Endodermal cell (in vitro differentiated cells): ENCODE results near the gene CNTN6. TPM values are rescaled to one million over a fixed set of nuclear protein-coding genes. Genes with fewer than 3 reads are reported as not detected.

Experiments used
- DNase-seq: peaks from one replicate; pipeline ENCODE4 v3.0.0-alpha.2; 2017
- H3K27ac ChIP-seq: 2 replicates; pipeline ENCODE4 v1.5.1; 2013; ENCODE audit warnings: mild to moderate bottlenecking, low read depth, low read length, moderate library complexity
- H3K27me3 ChIP-seq: 2 replicates; pipeline ENCODE4 v1.6.1; 2013; ENCODE audit warnings: mild to moderate bottlenecking, low read length, moderate library complexity; ENCODE audit not compliant: insufficient read depth, control insufficient read depth, poor library complexity, severe bottlenecking
- H3K36me3 ChIP-seq: 2 replicates; pipeline ENCODE4 v1.7.0; 2013; ENCODE audit warnings: mild to moderate bottlenecking, low read length, moderate library complexity; ENCODE audit not compliant: control insufficient read depth, insufficient read depth
- H3K4me1 ChIP-seq: one replicate; pipeline ENCODE4 v1.7.0; 2013; ENCODE audit warnings: low read length; ENCODE audit not compliant: control insufficient read depth, insufficient read depth
- H3K4me3 ChIP-seq: 2 replicates; pipeline ENCODE4 v1.5.1; 2013; ENCODE audit warnings: mild to moderate bottlenecking, low read length, moderate library complexity
- H3K9ac ChIP-seq: 2 replicates; pipeline ENCODE4 v1.6.1; 2013; ENCODE audit warnings: mild to moderate bottlenecking, low read length, moderate library complexity; ENCODE audit not compliant: poor library complexity, severe bottlenecking; ENCODE audit errors: extremely low read depth
- H3K9me3 ChIP-seq: 2 replicates; pipeline ENCODE4 v1.6.1; 2013; ENCODE audit warnings: mild to moderate bottlenecking, low read length, moderate library complexity; ENCODE audit not compliant: control insufficient read depth
- H3K27ac Mint-ChIP-seq: 2 replicates; pipeline ENCODE4 v1.8.0; 2020; ENCODE audit warnings: mixed read lengths
- H3K27me3 Mint-ChIP-seq: 2 replicates; pipeline ENCODE4 v1.8.0; 2021; ENCODE audit warnings: mild to moderate bottlenecking, mixed read lengths; ENCODE audit not compliant: insufficient read depth
- H3K36me3 Mint-ChIP-seq: 2 replicates; pipeline ENCODE4 v1.8.0; 2020; ENCODE audit warnings: low read depth, mixed read lengths
- H3K4me1 Mint-ChIP-seq: 2 replicates; pipeline ENCODE4 v1.8.0; 2020; ENCODE audit warnings: mixed read lengths
- H3K4me3 Mint-ChIP-seq: 2 replicates; pipeline ENCODE4 v1.8.0; 2020; ENCODE audit warnings: mild to moderate bottlenecking, moderate library complexity, mixed read lengths
- H3K9me3 Mint-ChIP-seq: 2 replicates; pipeline ENCODE4 v1.8.0; 2020; ENCODE audit warnings: mild to moderate bottlenecking, mixed read lengths
- WGBS, 2 experiments: methylation state at CpG; one replicate each; pipeline versions ENCODE4 v1.1.5 to v1.1.7; 2013; ENCODE audit warnings: missing lambda C conversion rate in 2 of 2, mixed read lengths in 1 of 2; ENCODE audit not compliant: insufficient coverage in 1 of 2, insufficient read length in 1 of 2; 5-methylcytosine and 5-hydroxymethylcytosine counted together
- total RNA-seq, 2 donors: library from RNA; stranded (reverse); fragmentation: NEBNext Ultra II Directional in 1 of 2; extraction: Animal tissue kit (Norgen Biotek cat#: 25700) in 1 of 2; gene quantifications; 2 replicates in 1 of 2; 3 replicates in 1 of 2; pipeline ENCODE4 v1.2.1, GENCODE V29; 2021
- TF ChIP-seq, protein P1 (sequence below): fragments of 200-600 bp; sonication (generic); conservative IDR thresholded peaks from 2 replicates; pipeline ENCODE4 v1.5.0; 2021; ENCODE audit warnings: antibody characterized with exemption, mild to moderate bottlenecking

Gene CNTN6
- total RNA-seq, 2 donors from 2014 or later, result 0.31 to 0.51 TPM

- no peak overlapping the region for H3K9ac ChIP-seq
- H3K36me3 ChIP-seq, result no peaks in the 10 kb centered on the region
- Mint-ChIP-seq H3K27ac (no peak overlapping the region), H3K4me1 (peaks cover 15% of the 10 kb centered on the region), H3K4me3 (no peak overlapping the region), H3K9me3 (no peaks in the 10 kb centered on the region), H3K36me3 (no peaks in the 10 kb centered on the region), H3K27me3 (no peaks in the 10 kb centered on the region)
- TF ChIP-seq, protein P1, sequence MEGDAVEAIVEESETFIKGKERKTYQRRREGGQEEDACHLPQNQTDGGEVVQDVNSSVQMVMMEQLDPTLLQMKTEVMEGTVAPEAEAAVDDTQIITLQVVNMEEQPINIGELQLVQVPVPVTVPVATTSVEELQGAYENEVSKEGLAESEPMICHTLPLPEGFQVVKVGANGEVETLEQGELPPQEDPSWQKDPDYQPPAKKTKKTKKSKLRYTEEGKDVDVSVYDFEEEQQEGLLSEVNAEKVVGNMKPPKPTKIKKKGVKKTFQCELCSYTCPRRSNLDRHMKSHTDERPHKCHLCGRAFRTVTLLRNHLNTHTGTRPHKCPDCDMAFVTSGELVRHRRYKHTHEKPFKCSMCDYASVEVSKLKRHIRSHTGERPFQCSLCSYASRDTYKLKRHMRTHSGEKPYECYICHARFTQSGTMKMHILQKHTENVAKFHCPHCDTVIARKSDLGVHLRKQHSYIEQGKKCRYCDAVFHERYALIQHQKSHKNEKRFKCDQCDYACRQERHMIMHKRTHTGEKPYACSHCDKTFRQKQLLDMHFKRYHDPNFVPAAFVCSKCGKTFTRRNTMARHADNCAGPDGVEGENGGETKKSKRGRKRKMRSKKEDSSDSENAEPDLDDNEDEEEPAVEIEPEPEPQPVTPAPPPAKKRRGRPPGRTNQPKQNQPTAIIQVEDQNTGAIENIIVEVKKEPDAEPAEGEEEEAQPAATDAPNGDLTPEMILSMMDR, result no peak
- H3K27me3 ChIP-seq, result no peaks in the 10 kb centered on the region
- 94% methylated on average over 4 of the region's 4 CpGs; no CpG with 5 or more reads in 1 of the 2 experiments for WGBS, 2 experiments
- no peak overlapping the region for H3K27ac ChIP-seq
- H3K4me1 ChIP-seq, result no peaks in the 10 kb centered on the region
- peaks cover 26% of the 10 kb centered on the region for H3K9me3 ChIP-seq
- DNase-seq, result no peak
- H3K4me3 ChIP-seq, result no peak overlapping the region
These were observed 135.5 kb downstream of the CNTN6 start for GRCh38 chr3:1228289-1228688.

DNA sequence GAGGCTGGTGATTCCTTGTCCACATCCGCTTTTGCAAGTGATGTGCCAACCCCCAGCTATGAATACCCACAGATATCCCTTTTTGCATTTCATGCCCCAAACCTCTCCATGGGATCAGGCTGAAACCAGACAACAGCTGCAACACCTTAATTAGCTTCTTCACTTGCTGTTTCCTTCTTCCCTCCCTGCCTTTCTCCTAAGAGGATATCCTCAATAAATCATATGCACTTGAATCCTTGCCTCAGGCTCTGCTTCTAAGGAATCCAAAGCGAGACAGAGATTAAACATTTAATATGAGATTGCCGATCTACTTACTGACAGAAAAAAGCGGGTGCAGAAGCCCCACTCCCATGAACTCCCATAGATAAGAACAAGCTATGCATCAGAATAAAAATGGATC lies 138.1 kb downstream of the CNTN6 start:
- TF ChIP-seq, protein P1, result no peak
- no peaks in the 10 kb centered on the region for H3K36me3 ChIP-seq
- no peaks in the 10 kb centered on the region for H3K4me1 ChIP-seq
- no peaks in the 10 kb centered on the region for H3K9me3 Mint-ChIP-seq
- no peaks in the 10 kb centered on the region for H3K36me3 Mint-ChIP-seq
- peaks cover 21% of the 10 kb centered on the region for H3K4me1 Mint-ChIP-seq
- no peaks in the 10 kb centered on the region for H3K27me3 ChIP-seq
- no peak overlapping the region for H3K9ac ChIP-seq
- H3K27me3 Mint-ChIP-seq, result no peaks in the 10 kb centered on the region
- peaks cover 18% of the 10 kb centered on the region for H3K9me3 ChIP-seq
- H3K27ac ChIP-seq, result no peak overlapping the region
- DNase-seq, result no peak
- 85 to 100% methylated on average over 1 to 4 of the region's 4 CpGs for WGBS, 2 experiments
- peak overlapping the region; percentile 22 for H3K4me3 ChIP-seq
- peak overlapping the region; percentile 1 for H3K27ac Mint-ChIP-seq
- no peak overlapping the region for H3K4me3 Mint-ChIP-seq

GRCh38 chr3:1232276-1232675 lies 139.5 kb downstream of the CNTN6 start:
- H3K9me3 Mint-ChIP-seq, result peaks cover 5% of the 10 kb centered on the region
- Histone ChIP-seq H3K9me3 (peaks cover 18% of the 10 kb centered on the region), H3K27ac (no peak overlapping the region), H3K4me1 (no peaks in the 10 kb centered on the region), H3K4me3 (peak overlapping the region; percentile 39), H3K9ac (no peak overlapping the region), H3K27me3 (no peaks in the 10 kb centered on the region), H3K36me3 (no peaks in the 10 kb centered on the region)
- H3K36me3 Mint-ChIP-seq, result no peaks in the 10 kb centered on the region
- no peak overlapping the region for H3K4me3 Mint-ChIP-seq
- 80 to 100% methylated on average over 1 to 3 of the region's 3 CpGs for WGBS, 2 experiments
- no peak for DNase-seq
- no peak overlapping the region for H3K27ac Mint-ChIP-seq
- TF ChIP-seq, protein P1, result no peak
- no peaks in the 10 kb centered on the region for H3K27me3 Mint-ChIP-seq
- H3K4me1 Mint-ChIP-seq, result peaks cover 28% of the 10 kb centered on the region
